IPS DF 4.7 (cell line): ENCODE measurements around the gene THOC7.

Source experiments
- DNase-seq: peaks from one replicate; pipeline ENCODE4 v3.0.0-alpha.2; 2013; ENCODE audit warnings: low spot score; ENCODE audit errors: extremely low read depth

Gene THOC7

DNA sequence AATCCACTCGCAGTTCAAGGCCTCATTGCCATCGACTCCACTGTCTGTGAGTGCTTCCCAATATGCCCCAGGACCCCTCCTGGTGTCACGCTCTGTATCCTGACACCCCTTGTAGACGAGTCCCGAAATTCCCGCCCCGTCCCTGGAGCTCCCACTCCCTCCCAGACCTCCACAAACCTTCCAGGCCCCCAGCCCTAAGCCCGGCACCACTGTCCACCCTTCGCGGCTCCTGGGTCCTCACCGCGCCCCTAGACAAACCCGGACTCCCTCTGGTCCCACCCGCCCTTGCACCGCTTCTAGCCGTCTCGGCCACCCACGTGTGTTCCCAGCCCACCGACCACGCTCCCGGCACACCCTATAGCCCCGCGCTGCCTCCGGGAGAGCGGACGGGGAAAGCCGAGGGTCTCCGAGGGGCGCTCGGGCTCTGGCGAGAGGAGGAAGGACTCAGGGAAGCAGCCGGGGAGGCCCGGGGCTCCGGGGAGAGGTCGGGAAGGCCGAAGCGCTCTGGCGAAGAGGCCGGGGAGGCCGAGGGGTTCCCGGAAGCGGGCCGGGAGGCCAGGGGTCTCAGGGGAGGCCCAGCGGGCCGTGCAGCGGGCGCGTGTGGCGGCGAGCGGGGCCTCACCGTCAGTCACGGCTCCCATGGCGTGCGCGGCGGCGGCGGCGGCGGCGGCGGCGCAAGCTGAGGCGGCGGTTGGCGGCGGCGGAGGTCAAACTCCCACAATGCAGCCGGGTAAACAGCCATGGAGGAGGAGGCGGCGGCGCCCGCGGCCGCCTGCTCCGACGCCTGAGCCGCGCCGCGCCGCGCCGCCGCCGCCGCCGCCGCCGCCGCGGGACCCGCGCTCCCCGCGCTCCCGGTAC, at the start of gene THOC7, which contains the start of gene ATXN7:
TSS of gene THOC7 (minus strand) at position 656 of the 858 bp plus-strand sequence. CDS start at position 641, 15 bp downstream.
TSS of gene ATXN7 (plus strand) at position 718 of the 858 bp plus-strand sequence. CDS start 48,732 bp downstream, outside the sequence.
- DNase-seq = no peak

DNA sequence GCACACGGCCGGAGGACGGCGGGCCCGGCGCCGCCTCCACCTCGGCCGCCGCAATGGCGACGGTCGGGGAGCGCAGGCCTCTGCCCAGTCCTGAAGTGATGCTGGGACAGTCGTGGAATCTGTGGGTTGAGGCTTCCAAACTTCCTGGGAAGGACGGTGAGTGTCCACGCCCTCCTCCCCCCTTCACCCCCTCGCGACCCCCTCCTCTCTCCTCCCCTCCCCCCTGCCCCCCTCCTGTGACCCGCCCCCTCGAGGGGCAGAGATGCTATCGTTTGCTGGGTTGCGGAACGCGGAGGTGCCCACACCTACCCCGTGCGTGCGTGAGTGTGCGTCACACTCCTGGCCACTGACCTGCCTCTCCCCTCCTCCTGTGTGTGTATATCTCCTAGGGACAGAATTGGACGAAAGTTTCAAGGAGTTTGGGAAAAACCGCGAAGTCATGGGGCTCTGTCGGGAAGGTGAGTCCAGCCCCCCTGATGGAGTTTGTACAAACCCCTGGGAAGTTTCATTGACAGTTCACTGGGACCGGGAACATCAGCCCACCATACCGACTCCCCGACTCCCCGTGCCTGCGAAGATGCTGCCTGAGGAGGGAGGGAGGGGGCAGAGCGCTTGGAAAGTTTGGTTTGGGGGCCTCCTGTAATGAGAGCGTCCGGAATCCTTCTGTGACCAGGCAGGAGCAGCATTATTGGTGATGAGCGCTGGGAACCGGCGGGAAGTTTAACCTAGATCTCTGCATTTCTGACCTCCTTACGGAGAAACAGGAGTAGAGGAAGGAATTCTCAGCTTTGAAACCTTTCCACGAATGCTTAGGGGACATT, 49.4 kb upstream of the THOC7 start:
- no peak for DNase-seq

DNA sequence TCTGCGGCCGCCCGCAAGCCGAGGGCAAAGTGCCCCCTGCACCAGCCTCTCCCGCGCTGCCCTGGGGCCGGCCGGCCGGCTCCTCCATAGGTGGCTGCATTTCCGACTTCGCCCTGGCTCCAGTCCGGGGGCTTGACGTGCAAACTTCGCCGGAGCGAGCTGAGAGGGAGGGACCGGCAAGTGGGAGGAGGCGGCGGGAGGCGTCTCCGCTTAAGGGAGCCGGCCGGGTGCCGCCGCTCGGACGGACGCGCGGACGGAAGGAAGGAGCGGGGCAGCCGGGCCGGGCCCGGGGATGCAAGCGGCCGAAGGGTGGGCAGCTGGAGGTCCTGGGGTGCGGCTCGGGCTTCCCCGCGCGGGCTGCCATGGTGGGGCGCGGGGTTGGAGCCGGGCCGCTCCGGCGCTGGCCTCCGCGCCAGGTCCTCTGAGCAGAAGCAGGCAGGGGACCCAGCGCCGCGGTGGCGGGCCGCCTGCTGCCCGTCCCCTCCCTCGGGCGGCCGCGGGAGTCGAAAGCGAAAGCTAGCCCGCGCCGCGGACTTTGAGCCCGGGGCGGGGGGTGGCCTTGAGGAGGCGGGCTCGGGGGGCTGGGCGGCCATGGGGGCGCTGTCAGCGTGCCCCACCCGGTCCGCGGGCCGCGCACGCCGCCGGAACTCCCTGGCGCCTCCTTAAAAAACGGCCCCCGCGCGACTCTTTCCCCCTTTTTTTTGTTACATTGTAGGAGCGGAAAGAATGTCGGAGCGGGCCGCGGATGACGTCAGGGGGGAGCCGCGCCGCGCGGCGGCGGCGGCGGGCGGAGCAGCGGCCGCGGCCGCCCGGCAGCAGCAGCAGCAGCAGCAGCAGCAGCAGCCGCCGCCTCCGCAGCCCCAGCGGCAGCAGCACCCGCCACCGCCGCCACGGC, 48.5 kb upstream of the THOC7 start, which contains the start of gene SCAANT1:
TSS of gene SCAANT1 (minus strand) at position 511 of the 895 bp plus-strand sequence.
- DNase-seq = no peak

DNA sequence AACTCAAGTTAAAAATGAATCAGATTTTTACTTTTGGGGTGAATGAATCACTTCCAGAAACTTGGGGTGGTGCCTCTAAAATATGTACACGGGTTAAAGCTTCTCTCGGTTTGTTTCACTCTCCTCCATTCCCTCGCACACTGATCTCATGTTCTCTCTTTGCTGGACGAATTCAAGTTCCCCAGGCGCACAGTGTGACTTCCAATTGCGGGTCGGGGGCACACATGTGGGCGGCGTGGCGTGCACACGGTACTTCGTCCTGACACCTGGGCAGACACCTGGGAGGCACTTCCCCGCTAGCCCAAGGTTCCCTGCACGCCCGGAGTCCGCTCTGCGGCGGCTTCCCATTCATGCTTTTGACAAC, 47.9 kb upstream of the THOC7 start:
- DNase-seq = no peak

DNA sequence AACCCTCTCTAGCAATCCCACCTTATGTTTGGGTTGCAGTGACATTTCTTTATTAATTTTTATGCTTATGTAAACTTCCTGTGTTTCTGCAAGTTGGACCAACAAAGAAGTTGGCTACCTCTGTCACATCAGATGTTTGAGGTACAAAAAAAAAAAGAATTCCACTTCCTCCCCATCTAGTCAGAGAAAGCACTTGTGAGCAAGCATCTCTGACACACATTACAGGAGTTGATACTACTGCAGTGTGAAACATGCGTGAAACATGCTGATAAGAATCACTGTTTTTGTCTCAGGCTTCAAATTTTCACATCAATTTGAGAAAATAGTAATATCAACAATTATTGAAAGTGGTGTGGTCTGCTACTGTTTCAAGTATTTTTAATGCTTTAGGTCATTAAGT, 47.3 kb upstream of the THOC7 start:
- no peak for DNase-seq

DNA sequence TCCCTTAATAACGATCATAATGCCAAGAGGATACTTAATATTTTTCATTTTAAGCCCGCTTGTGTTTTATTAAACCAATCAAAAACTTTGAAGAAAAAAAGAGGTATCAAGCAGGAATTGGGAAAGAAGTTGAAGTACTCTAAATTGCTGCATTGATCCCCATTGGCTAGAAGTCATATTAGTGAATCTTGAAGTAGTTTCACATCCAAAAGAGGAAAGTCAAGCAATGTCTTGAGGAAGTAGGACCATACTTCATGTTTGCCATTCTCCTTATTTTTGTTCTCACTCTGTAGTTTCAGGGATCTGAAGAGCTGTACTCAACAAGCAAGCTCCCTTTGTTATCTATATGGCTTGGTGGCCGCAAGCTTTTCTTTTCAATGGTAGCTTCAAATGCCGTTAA, 46.4 kb upstream of the THOC7 start:
- DNase-seq = no peak

DNA sequence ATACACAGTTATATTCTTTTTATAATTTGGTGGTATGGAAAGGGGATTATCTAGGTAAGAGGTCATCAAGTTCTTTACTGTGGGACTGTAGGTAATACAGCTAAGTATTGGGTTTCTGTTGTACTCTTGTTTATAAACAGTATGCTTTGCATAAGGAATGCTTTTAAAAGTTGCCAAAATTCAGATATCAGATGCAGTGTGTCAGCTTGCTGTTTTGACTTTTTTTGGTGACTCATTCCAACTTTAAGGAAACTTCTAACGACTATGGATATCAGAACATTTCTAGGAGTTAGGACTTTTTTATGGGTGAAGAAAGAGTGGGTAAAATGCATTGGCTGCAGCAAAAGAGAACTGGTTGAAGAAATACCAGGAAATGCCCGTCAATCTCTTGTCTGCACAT, 45.8 kb upstream of the THOC7 start:
- no peak for DNase-seq

DNA sequence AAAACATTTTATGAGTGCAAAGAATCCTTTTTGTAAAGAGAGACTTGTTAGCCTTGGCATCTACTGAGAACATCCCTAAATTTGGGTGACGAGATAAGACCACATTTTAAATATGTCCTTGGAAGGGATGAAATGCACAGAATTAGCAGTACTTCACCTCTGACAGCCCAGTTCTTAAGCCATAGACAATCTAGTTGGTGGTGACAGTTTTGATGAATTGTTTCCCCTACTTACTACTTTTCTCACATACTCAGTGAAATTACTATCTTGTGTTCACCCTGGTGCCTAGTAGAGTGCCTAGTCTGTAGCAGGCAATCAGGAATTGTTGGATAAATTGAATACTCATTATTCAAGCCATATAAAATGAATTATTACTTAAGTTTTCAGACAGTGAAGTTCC, 45.2 kb upstream of the THOC7 start:
- no peak for DNase-seq

DNA sequence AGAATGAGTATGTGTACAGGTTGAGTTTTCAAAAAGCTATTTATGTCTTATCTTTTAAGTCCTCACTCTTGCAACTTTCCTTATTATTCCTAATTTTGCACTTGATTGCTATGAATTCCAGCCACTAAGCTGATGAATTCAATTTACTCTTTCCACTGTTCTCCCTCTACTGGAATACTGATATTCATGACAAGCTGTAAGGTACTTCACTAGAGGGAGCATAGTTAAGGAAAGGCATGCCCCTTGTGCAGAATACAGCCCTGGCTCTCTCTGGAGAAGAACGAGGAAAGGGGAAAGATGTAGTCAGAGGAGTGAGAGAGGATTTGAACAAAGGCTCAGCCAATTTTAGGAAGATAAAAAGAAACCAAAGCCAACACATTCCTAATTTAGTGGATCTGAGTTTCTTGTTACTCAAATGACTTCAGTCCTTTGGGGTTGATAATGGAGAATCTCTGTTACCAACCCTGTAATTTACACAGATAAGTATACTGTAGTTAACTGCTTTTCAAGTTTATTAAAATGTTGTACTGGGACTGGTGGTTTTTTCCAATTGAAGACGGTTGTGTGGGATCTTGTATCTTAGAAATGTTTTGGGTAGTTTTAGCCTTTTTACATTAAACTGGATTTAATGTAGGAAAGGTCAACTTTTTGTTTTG, 44.6 kb upstream of the THOC7 start:
- DNase-seq = no peak

DNA sequence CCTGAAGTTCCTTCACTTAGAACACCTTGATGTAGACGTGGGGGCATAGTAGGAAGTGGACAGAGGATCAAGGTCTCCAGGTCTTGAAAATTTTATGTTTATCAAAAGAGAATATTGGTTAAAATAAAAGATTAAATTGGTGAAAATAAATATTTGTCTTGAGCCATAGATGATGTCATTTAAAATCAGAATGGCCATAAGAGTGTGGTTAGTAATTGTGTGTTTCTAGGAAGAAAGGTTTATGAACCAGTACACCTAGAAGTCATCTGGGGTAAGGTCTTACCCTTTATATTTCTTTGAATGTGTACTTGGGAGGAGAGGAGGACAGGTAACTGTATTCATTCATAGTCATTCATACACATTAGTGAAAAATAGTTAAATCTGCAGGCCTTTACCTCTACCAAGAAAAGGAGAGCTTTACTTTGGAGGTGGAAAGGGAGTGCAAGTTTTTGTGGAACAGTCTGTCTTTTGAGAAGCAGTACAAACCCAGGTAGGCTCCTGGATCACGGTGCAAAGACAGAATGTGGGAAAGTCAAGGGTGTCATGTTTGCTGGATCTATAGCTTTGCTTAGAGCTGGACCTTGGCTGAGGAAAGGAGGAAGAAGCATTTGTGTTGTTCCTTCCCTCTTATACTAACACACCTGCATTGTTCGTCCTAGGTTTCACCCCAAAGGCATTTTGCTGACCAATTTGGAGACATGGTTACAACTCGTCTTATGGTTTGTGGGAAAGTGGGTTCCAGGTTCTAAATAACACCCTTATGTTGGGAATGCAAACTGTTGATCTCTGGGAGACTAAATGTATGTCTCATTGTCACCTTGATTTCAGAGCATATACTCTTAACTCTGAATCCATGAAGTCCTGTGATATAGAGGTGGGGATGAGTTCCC, 42.4 kb upstream of the THOC7 start:
- DNase-seq = no peak

DNA sequence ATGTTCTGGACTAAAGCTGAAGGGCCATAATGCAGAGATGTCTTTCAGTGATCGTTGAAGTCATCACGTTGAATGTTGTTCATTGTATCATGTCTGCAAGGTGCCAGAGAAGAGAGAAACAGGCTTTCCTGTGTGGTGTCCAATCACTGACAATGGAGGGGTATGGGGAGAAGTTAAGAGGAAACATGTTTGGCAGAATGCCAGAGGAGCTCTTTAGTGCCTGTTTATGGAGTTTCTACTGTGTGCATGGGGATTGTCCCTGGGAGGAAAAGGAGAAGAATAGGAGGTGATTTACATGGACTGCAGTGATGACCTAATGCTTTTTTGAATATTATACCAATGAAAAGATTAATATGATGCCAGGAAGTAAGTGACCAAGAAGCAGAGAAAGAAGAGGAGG, 36.9 kb upstream of the THOC7 start:
- DNase-seq = no peak

DNA sequence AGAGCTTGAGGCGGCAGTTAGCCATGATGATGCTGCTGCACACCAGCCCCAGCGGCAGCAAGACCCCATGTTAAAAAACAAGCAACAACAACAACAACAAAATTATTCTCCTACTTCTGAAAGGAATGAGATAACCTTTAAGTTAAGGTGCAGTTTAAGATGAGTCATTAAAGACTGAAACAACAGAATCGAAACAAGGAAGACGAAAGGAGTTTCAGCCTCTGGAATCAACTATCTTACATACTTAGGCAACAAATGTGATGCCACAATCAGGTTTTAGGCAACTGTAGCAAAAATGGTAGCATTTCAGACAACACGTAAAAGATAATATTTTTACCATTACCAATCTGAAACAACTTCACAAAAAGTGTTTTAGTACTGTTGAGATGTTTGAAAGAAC, 36.4 kb upstream of the THOC7 start:
- no peak for DNase-seq

DNA sequence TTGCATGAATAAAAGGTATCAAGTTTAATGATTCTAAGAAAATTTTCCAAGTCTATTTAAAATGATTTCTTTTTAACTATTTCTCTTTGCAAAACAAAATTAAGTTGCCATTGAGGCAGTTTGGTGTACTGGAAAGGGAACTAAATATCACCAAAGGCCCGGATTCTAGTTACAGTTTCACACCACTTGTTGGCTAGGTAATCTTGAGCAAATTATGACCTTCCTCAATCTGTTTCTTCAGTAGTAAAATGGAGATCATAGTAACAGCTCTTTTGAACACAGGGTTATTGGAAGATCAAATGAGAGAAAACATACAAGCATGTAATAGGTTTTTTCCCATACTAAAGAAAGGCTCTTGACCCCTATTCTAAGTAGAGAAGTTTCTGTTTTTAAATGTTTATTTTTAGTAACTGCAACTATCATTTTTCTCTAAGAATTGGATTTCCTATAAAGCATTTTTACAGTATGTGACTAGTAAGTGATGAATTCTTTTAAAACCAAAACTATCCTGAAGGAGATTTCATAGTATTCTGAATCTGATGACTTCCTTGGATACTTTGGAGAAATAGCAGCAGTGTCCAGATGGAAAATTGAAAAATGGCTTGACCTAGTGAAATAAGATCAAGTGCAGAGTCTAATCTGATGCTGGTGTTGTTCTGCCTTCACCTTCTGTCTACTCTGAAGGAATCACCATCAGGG, 32.9 kb upstream of the THOC7 start:
- DNase-seq = no peak

DNA sequence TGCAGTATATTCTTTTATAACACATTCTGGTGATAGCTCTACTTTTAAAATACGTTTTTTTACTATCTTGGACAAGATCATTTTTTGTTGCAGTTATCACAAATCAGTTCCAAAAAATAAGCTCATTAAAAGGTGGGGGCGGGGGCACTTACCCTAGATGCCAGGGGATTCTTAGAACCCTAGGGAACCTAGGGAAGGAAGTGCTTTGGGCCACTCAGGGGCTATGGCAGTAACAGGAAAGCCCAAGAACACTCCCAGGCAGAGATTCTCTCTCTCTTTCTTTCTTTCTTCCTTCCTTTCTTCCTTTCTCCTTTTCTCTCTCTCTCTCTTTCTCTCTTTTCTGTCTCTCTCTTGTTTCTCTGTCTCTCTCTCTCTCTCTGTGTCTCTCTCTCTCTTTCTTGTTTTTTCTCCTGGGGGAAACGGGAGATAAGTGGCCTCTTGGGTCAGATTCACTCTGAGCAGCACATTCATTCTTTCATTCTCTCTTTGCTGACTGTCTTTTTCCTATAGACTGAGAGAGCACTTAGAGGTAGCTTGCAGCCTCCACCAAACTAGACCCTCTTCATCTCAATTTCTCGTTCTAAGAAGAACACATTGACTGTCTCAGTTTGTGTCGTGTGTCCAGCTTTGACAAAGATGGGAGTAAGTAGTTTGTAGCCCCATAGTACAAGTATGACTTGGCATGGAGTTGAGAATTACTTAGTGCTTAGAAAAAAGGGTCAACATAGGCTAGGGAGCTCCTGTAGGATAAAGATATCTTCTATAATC, 32.0 kb upstream of the THOC7 start:
- DNase-seq = no peak

DNA sequence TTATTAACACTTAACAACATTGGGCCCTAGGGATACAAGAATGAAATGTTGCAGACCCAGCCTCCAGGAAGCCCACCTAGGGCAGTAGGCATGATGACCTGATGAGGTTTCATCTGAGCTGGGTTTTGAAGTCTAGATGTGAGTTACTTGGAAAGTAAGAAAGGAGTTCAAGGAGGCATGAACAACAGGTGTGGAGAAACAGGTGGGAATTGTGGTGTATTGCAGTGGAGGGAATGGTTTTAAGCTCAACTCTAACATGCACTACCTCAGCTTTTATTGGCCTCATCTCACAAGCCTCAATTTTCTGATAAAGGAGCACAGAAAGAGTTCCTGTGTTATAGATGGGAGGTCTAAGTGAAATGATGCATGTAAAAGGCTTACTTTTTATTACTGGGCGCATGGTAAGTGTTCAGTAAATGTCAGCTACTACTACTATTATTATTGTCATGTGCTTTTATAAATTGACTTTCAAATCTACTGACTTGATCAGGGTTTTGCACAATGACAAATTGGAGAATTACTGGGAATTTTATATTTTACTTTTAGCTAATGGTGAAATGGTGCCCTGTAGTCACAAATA, 29.3 kb upstream of the THOC7 start:
- no peak for DNase-seq

DNA sequence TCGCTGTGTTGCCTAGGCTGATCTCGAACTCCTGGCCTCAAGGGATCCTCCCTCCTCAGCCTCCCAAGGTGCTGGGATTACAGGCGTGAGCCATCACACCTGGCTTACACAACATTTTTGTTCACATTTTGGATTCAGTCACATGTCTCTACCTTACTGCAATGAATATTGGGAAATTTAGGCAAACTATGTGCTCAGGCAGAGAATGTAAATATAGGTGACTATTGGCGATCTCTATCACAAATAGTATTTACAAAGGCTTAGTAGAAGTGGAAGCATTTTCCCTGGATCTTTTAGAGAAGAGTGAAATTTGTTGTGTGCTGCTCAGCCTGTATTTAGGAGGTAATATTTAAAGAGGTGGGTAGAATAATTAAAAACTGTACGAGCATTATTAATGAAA, 27.9 kb upstream of the THOC7 start:
- no peak for DNase-seq

DNA sequence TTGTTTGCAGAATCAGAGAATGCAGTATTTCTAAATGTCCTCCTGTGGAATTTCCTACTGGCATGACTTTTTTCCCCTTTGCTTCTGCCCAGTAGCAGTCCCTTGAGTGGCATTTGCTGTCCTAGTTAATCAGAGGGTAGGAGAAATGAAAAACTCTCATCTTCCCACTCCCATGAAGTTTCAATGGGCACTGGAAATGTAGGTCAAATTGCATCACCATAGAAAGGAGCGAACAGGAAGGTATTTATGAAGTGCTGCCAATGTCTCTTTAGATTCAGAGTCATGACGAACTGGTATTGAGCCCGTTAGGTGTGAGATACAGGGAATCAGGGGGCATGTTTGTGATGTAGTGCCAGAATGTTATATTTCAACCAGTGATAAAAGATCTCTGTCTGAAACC, 23.3 kb upstream of the THOC7 start:
- no peak for DNase-seq

DNA sequence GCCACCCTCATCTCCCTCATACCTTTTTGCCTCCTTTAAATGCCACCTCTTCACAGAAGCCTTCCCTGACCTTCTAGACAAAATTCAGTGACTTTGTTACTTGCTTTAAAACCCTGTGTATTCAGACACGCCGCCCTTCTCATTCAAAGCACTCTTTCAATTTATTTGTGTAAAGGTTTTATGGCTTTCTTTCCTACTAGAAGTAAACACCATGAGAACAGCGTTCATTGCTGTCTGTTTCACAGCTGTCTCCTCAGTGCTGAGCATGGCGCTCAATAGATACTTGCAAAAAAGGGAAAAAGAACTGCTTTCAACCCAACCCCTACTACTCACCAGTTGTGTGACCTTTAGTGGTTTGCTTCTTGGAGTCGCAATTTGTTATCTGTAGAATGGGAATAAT, 17.0 kb upstream of the THOC7 start:
- no peak for DNase-seq
